NCI-H2196 (cell line): ENCODE results near the gene ABHD5.

Experiments
- DNase-seq: peaks from one replicate; lab custom pipeline; 2025; ENCODE audit not compliant: unreplicated experiment; lab: John Stamatoyannopoulos, UW

ABHD5 gene

GRCh38 chr3:43753741-43754715 lies 63.3 kb downstream of the ABHD5 start:
- DNase-seq = no peak

DNA sequence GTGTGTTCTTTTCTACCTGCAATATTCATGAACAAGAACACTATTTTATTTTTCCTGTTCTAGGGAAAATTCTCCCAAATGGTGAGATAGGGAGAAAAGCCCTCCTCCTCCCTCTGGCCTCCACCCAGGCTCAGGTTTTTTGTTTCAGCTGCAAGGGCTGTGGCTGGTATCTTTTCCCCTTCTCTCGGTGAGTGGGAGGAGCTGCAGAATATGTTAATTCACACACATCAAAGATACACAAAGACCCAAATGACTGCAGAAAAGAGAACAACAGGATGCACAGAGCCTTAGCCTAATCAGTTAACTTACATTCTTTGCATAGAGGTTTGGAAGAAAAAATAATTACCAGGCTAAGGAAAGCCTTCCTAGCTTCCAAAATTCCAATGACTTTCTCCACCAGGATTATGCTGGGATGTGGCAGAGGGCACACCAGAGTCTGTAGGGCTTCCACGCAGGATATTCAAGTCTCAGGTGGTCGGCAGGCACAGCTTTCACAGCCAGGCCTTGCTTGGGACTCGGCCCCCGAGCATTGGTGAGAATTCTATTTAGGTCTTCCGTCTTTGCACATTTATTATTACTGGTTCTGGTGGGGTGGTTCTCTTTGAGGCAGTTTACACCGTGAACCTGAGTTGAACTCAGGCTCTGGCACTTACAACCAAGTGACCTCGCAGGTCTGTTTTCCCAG lies 64.9 kb downstream of the ABHD5 start:
- no peak for DNase-seq

GRCh38 chr3:43757666-43758321 lies 67.1 kb downstream of the ABHD5 start:
- DNase-seq = no peak

DNA sequence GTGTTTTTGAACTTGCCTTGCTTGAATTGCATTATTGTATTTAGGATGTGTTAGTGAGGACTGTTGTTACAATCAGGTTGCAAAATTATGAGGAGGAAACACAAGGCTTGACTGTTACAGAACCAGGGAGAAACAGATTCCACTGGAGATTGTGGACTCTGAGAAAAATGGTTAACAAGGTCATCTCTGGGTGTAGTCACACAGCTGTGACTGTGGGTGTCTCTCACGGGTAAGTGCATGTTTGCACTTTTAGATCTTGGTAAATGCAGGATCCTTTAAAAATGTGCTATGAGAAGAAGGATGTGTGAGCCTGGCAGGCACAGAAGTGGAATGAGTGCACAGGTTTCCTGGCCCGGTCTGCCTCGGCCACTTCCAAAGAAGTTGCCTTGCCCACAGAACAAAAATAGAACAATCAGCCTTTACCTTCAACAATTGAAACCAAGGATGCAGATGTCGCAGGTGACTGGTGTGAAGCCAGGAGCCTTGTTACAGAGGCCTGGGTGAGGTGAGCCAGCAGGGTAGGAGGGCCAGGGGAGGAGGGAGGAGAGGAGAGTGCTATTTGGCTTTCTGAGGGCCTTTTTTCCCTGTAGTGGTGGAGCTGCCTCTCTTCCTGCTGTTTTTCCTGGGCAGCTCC lies 68.0 kb downstream of the ABHD5 start:
- no peak for DNase-seq

DNA sequence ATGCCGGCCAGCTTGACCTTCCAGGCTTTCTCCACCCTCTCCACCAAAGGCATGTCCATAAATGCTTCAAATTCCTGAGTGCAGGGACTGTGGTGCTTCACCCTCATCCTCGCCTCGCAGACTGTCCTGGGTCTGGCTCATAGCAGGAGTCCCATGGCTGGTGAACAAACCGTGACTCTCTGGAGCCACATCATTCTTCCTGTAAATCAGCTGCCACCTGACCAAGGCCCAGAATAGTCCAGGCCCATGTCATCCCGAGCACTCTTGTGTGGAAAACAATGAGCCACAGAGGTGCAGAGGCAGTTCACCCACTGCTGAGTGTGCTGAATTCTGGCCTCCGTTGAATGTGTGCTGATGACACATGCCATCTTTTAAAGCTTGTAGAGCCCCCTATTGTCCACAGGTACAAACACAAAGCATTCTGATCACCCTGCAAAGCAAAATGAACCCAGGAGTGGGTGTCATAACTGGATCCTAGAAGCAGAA lies 68.6 kb downstream of the ABHD5 start:
- no peak for DNase-seq

DNA sequence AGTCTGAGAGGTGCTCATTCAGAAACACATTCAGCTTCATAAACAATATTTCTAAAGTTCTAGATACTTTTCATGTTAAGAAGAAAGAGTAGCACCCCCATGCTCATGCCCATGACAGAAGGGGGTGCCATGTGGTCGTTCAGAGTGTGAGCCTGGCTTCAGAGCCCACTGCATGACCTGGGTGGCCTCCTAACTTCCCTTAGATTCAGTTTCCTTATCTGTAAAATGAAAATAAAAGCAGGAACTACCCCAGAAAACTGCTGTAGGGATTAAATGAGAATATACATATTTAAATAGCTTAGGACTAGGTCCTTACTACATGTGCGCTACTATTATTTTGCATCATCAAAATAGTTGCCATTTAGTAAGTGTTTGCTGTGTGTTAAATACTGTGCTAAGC lies 69.2 kb downstream of the ABHD5 start:
- no peak for DNase-seq

DNA sequence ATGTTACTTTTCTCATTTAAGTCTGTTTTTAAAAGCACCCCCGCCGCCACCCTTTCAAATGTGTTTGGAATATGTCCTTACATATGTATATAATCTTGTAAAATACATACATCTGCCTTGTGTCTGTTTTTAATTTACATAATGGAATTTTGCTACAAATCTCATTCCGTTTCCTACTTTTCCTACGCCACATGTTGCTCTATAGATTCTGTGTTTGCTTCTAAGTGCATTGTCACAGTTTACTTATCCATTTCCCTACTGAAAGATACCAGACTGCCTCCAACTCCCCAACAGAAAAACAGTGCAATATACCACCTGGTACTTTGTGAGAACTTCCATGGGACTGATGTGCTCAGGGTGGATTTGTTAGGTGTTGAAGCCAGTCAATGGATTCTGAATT lies 70.2 kb downstream of the ABHD5 start:
- DNase-seq = no peak

GRCh38 chr3:43762451-43762850 lies 71.7 kb downstream of the ABHD5 start:
- no peak for DNase-seq

DNA sequence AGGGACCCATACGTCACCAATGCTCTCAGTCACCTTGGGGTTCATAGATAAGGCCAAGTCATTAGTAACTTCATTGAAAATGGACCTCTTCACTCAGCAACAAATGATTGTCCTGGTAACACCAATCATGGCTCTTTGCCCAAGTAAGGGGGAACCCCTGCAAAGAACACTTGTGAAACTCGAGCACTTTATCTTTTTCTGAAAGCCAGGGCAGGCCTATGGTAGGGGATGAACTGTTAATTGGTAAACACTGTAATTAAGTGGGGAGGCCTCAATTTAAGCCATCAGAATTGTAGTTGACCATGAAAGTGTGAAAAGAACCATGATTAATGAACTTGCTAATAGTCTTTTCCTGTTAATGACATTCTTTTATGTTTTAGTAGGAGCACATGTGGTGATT lies 73.3 kb downstream of the ABHD5 start:
- DNase-seq = no peak

DNA sequence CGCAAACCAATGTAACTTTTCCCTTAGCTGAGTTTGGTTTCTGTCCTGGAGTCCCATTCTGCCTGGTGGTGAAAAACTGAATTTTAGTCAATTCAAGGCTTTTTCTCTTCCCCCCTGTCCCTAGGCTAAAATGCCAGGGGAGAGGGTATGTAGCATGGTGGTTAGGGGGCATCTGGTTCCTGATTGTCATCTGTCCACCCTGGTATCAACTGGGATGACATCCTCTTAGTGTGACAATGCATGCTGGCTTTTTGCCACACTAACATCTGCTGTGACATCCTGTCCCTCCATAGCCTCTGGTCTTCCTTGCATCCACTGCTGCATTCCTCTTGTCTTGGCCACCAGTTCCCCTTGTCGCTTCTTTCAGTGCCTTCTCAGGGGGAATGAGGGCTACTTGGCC lies 73.7 kb downstream of the ABHD5 start:
- no peak for DNase-seq

DNA sequence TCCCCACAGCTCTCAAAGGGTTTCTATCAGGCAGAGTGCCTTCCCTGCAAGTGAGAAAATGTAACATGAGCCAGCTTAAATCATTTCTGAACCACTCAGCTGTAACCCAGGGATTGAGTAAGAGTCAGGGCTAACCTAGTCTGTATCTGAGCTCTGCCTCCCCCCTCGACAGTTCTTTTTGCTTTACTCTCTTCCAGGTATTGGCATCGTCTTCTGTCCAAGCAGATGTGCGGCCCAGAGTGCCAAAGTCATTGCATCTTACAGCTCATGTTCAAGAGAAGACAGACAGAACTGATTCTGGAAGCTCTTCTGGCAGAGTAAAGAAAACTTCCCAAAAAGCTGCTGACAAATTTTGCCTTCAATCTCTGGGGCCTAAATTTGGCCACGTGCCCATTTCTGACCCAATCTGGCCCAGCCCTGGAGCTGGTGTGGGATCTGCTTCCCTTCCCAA lies 74.8 kb downstream of the ABHD5 start:
- no peak for DNase-seq

- no peak for DNase-seq
These were observed 76.1 kb downstream of the ABHD5 start for GRCh38 chr3:43766672-43767465.

GRCh38 chr3:43768381-43768973 lies 77.7 kb downstream of the ABHD5 start:
- no peak for DNase-seq

DNA sequence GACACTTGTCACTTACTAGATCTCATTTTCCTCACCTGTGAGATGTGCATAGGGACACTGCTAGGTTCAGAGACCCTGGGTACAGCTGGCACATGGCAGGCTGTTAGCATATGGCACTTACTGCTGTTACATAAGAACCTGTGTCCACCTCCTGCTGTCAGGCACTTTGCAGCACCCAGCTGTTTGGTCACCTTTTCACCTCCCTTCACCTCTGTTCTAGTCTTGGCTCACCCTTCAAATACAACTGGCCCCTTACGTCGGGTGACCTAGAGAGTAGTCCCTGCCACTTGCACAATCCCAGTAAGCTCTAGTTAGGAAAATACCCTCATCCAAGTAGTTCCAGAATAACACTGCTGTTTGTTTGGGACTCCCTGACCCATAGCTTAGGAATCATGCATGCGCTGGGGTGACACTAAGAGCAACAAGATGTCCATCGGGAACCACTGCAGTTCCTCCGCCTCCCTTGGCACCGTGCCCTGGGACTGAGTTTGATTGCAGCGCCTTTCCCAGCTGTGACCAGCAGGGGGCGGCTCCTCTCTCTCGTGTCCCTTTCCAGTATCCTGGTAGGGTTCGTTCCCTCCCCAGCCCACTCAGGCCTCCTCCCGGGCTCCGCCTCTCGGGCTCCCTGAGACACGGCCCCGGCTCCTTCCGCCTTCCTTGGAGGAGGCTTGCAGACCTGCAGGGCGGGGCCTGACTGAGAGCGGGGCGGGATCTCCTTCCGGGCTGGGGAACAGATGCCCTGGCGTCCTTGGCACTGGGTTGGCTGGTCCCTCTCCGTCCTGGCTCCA lies 78.6 kb downstream of the ABHD5 start:
- peak; percentile 80 for DNase-seq

- DNase-seq = no peak
These were observed 79.2 kb downstream of the ABHD5 start for GRCh38 chr3:43769885-43770425.

DNA sequence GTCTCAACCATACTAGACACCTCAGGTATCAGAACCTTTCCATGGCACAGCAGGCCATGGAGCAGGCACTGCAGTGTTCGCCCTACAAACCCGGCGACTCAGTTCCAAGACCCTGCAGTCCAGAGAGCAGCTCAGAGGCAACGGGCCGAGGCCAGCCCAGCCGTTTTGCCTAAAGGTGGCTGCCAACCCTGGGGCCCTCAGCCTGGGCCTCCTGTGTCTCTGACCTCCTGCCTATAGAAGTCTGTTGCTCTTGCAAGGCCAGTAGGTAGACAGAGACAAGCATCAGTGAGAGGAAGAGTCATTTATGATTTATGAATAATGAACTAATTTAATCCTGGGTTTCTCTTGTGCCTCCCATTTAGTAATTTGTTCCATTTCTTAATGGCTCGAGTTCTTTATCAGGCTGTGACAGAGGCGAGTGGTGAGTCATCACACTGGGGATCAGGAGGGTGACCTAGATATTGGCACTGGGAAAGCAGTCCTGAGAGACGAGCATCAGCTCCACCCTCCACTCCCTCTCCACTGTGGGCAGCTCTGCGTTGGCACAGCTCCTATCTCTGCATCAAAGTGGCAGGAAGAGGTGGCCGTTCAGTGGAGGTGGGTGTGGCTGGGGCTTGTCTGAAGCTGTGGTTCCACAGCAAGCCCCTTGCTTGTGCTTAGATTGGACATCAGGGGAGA lies 79.8 kb downstream of the ABHD5 start:
- DNase-seq = peak; percentile 37

DNA sequence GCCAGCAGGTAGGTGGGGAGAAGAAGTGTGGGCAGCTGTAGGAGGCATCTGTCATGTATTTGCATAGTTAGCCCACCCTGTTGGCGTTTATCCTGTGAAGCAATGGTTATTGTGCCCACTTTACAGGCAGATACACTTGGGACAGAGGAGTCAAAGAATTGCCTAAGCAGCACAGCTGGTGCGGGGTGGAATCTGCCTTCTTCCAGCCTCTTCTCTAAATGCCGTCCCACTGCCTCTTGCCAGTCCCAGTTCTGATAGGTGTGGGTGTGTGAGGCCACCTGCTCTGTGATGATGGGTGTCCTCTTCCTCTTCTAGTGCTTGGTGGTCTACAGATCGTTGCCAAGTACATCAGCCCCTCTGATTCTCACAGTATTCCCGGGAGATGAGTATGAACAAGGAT lies 80.9 kb downstream of the ABHD5 start:
- DNase-seq = no peak
